Adrenal gland (tissue), 12 donors: ENCODE measurements around the gene ASB18. TPM values are rescaled to one million over a fixed set of nuclear protein-coding genes. Genes with fewer than 3 reads are reported as not detected.

Experiments
- DNase-seq, 7 donors: peaks; one replicate each; pipeline ENCODE4 v3.0.0-alpha.2; 2019 to 2020
- H3K27ac ChIP-seq, 5 donors: fragments of 200-600 bp; sonication (generic) in 4 of 5; 1 replicate in 3 of 5; 2 replicates in 2 of 5; pipeline versions ENCODE4 v1.5.1 to v1.8.0; 2016 to 2020; ENCODE audit warnings: mild to moderate bottlenecking in 1 of 5
- H3K27me3 ChIP-seq: fragments of 200-600 bp; 2 replicates; pipeline ENCODE4 v1.8.0; 2021
- H3K36me3 ChIP-seq, 2 donors: fragments of 200-600 bp; replicated peaks in 1 of 2; 1 replicate in 1 of 2; 2 replicates in 1 of 2; pipeline versions ENCODE4 v1.5.1 to v1.8.0; 2018 to 2022
- H3K4me1 ChIP-seq, 2 donors: fragments of 200-600 bp; replicated peaks in 1 of 2; 1 replicate in 1 of 2; 2 replicates in 1 of 2; pipeline versions ENCODE4 v1.5.1 to v1.8.0; 2018 to 2021
- H3K4me3 ChIP-seq, 4 donors: fragments of 200-600 bp; sonication (generic) in 3 of 4; one replicate each; pipeline ENCODE4 v1.5.1; 2016 to 2018
- H3K9me3 ChIP-seq, 3 donors: fragments of 200-600 bp; sonication (generic) in 1 of 3; replicated peaks in 1 of 3; 1 replicate in 2 of 3; 2 replicates in 1 of 3; pipeline versions ENCODE4 v1.5.1 to v1.8.0; 2016 to 2021
- POLR2A ChIP-seq, 2 donors: fragments of 450-650 bp; IDR thresholded peaks; one replicate each; pipeline ENCODE4 v1.6.1; 2017; ENCODE audit warnings: antibody characterized with exemption in 2 of 2, mild to moderate bottlenecking in 2 of 2, moderate library complexity in 1 of 2
- WGBS, 4 donors: extraction: QIAGEN DNeasy Blood & Tissue Kit in 2 of 4; methylation state at CpG; one replicate each; pipeline versions ENCODE4 v1.1.5 to v1.1.7; 2013 to 2017; 5-methylcytosine and 5-hydroxymethylcytosine counted together
- intact Hi-C, 2 donors: fragments of 100-400 bp; cut with DNase I; formaldehyde crosslinking; loops; one replicate each; pipeline versions ENCODE4 v1.14.1 to v1.15.0; 2022 to 2023
- polyA plus RNA-seq, 3 donors: library from polyadenylated mRNA; stranded (reverse); fragments of 200-250 nt in 2 of 3; fragments of 350-450 nt in 1 of 3; fragmentation: Illumina TruSeq in 1 of 3; extraction: RNeasy Lipid Tissue Mini Kit (QIAGEN cat#74804) in 1 of 3; gene quantifications; one replicate each; pipeline ENCODE4 v1.2.3, GENCODE V29; 2013 to 2014
- total RNA-seq, 9 donors: library from RNA; depleted of rRNA in 4 of 9; stranded (reverse); fragments of >200 nt in 4 of 9; fragments of 120-200 nt in 1 of 9; fragmentation: NEBNext Ultra II Directional in 1 of 9; extraction: Animal tissue kit (Norgen Biotek cat#: 25700) in 1 of 9; gene quantifications; one replicate each; pipeline versions ENCODE4 v1.1.0 to v1.2.4, GENCODE V29; 2013 to 2023
- TF ChIP-seq, protein P1 (sequence below), 6 experiments: fragments of 450-650 bp in 4 of 6; fragments of 200-600 bp in 2 of 6; sonication (generic) in 1 of 6; IDR thresholded peaks; 1 replicate in 5 of 6; 2 replicates in 1 of 6; pipeline versions ENCODE4 v1.5.1 to v1.8.0; 2016 to 2021; ENCODE audit warnings: antibody characterized with exemption in 6 of 6, mild to moderate bottlenecking in 2 of 6, moderate library complexity in 1 of 6
- donor health status: healthy with polysubstance abuse.
- donor health status: Bipolar disorder and iron deficiency.
- donor health status: DM: yes; HTN: yes; CAD: no.
- donor health status: DM: no; HTN: no; CAD: no.
- donor health status: DM: no; HTN: no; CAD: no.
- donor health status: DM: yes; HTN: yes; CAD: no.

The ASB18 gene
- total and polyA plus RNA-seq, 12 donors = not detected

DNA sequence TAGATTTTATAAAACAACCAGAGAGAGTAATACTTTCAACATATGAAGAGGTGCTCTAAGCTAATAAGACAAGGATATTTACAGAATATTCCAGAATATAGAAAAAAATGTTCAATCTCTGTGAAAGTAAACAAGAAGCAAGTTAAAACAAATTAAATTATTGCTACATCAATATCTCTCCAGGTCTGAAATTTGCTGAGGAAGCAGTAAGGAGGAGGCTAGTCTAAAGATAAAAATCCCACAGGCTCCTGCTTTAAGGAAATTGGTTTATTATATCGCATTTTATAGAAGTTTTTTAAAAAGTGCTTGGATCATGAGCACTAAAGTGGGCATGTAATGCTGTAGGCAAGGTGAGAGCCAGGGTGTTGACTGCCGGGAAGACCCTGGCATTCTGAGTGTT lies 39.7 kb upstream of the ASB18 start:
- Histone ChIP-seq H3K27me3 (peaks cover 3% of the 10 kb centered on the region), H3K36me3 (no peaks in the 10 kb centered on the region), H3K4me1 (no peaks in the 10 kb centered on the region), H3K4me3 (no peak overlapping the region), H3K9me3 (no peaks in the 10 kb centered on the region), H3K27ac (no peak overlapping the region)
- WGBS, 4 donors = 77 to 83% (median 81%) methylated on average over 2 of the region's 2 CpGs
- intact Hi-C loops = no loop called here
- TF ChIP-seq POLR2A (IDR thresholded peaks at IDR 0.05) = no peak
- TF ChIP-seq, protein P1, sequence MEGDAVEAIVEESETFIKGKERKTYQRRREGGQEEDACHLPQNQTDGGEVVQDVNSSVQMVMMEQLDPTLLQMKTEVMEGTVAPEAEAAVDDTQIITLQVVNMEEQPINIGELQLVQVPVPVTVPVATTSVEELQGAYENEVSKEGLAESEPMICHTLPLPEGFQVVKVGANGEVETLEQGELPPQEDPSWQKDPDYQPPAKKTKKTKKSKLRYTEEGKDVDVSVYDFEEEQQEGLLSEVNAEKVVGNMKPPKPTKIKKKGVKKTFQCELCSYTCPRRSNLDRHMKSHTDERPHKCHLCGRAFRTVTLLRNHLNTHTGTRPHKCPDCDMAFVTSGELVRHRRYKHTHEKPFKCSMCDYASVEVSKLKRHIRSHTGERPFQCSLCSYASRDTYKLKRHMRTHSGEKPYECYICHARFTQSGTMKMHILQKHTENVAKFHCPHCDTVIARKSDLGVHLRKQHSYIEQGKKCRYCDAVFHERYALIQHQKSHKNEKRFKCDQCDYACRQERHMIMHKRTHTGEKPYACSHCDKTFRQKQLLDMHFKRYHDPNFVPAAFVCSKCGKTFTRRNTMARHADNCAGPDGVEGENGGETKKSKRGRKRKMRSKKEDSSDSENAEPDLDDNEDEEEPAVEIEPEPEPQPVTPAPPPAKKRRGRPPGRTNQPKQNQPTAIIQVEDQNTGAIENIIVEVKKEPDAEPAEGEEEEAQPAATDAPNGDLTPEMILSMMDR (IDR thresholded peaks at IDR 0.05) = no peak
- DNase-seq = no peak

DNA sequence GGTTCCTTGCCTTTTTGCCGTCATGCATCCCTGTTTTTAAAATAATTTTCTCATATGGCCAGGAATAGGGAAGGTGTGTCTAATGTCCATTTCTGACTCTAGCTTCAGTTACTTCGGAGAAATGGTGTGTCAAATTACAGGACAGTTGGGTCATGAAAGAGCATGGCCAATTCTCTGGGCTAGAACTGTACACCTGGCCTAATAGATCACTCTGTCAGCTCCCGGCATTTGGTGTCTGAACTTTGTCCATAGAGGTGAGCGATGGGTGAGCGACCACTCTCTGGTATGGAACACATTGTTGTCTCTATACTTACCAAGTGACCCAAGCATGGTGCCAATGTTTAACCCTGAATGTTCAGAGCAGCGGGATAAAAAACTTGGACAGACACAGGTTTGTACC lies 38.3 kb upstream of the ASB18 start:
- no peak overlapping the region for H3K4me3 ChIP-seq
- H3K9me3 ChIP-seq = no peaks in the 10 kb centered on the region
- peaks cover 3% of the 10 kb centered on the region for H3K27me3 ChIP-seq
- H3K4me1 ChIP-seq = no peaks in the 10 kb centered on the region
- intact Hi-C loops = no loop called here
- no peak for DNase-seq
- 64 to 81% (median 77%) methylated on average over 6 of the region's 6 CpGs for WGBS, 4 donors
- no peak for TF ChIP-seq POLR2A (IDR thresholded peaks at IDR 0.05)
- TF ChIP-seq, protein P1 (IDR thresholded peaks at IDR 0.05) = no peak
- no peak overlapping the region for H3K27ac ChIP-seq
- H3K36me3 ChIP-seq = no peaks in the 10 kb centered on the region

DNA sequence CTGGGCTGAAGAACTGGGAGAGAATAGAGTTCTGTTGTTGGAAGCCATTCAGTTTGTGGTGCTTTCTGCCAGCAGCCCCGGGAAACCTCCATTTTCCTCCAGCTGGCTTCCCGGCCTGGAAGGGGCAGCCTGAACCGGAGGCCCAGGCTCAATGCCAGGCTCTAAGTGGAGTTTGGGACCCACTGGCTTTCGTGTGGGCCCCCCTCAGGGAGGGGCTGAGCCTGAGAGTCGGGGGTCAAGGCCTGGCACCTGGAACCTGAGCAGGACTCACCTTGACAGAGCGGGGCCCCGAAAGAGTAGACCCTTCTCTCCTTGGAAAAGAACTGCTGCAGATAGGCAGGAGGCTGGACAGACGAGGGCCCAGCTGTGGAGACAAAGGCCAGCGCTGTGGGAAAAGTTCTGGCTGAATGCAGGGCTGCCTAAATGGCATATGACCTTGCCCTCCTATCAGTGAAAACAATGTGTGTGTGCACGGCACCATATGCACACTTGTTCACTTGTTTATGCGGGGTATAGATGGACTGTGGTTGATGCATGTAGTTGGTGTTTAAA lies 34.8 kb upstream of the ASB18 start:
- no peaks in the 10 kb centered on the region for H3K36me3 ChIP-seq
- no peaks in the 10 kb centered on the region for H3K4me1 ChIP-seq
- no peaks in the 10 kb centered on the region for H3K9me3 ChIP-seq
- H3K27ac ChIP-seq = no peak overlapping the region
- peaks cover 3% of the 10 kb centered on the region for H3K27me3 ChIP-seq
- no peak overlapping the region for H3K4me3 ChIP-seq
- intact Hi-C loops = no loop called here
- 68 to 88% (median 85%) methylated on average over 6 to 11 of the region's 11 CpGs for WGBS, 4 donors
- TF ChIP-seq, protein P1 (IDR thresholded peaks at IDR 0.05) = no peak
- TF ChIP-seq POLR2A (IDR thresholded peaks at IDR 0.05) = no peak
- no peak for DNase-seq

DNA sequence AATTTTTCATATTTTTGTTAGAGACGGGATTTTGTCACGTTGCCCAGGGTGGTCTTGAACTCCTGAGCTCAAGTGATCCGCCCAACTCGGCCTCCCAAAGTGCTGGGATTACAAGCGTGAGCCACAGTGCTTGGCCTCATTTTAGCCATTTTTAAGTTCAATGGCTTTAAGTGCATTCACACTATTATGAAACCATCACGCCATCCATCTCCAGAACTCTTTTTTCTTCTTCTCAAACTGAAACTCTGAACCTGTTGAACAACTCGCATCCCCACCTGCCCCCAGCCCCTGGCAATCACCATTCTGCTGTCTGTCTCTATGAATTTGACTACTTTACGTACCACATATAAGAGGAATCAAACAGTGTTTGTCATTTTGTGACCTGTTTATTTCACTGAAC lies 31.3 kb upstream of the ASB18 start:
- no peaks in the 10 kb centered on the region for H3K36me3 ChIP-seq
- TF ChIP-seq, protein P1 (IDR thresholded peaks at IDR 0.05) = no peak
- no peak for TF ChIP-seq POLR2A (IDR thresholded peaks at IDR 0.05)
- no peak overlapping the region for H3K27ac ChIP-seq
- 68 to 75% (median 72%) methylated on average over 8 of the region's 8 CpGs for WGBS, 4 donors
- intact Hi-C loops = no loop called here
- H3K4me1 ChIP-seq = no peaks in the 10 kb centered on the region
- no peak overlapping the region for H3K4me3 ChIP-seq
- H3K27me3 ChIP-seq = no peaks in the 10 kb centered on the region
- no peak for DNase-seq
- H3K9me3 ChIP-seq = no peaks in the 10 kb centered on the region
